NCI-H345 (cell line): ENCODE measurements around the gene COX6A1.
"Not testable (repeated sequence)": the region's sequence is repeated elsewhere in the genome, so short reads cannot be mapped to it uniquely, and the experiment has no call there.

Experiments used
- DNase-seq: peaks from one replicate; lab custom pipeline; 2025; lab: John Stamatoyannopoulos, UW

Gene COX6A1

DNA sequence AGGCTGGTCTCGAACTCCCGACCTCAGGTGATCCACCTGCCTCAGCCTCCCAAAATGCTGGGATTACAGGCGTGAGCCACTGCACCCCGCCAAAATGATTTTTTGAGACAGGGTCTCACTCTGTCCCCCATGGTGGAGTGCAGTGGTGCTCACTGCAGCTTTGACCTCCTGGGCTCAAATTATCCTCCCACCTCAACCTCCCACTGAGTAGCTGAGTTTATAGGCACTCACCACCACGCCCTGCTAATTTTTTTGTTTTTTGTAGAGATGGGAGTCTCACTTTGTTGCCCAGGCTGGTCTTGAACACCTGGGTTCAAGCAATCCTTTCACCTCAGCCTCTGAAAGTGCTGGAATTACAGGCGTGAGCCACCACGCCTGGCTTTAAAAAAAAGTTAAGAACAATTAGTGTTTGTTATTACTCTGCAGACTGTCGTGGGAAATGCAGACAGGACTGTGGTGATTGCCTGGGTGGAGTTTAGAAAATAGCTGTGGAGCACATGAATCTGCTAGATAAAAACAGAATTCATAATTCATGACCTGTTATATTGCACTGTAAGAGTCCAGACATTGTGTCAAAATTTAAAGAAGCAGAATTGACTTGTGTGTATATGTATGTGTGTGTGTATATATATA lies 9.2 kb upstream of the COX6A1 start:
- DNase-seq: no peak

DNA sequence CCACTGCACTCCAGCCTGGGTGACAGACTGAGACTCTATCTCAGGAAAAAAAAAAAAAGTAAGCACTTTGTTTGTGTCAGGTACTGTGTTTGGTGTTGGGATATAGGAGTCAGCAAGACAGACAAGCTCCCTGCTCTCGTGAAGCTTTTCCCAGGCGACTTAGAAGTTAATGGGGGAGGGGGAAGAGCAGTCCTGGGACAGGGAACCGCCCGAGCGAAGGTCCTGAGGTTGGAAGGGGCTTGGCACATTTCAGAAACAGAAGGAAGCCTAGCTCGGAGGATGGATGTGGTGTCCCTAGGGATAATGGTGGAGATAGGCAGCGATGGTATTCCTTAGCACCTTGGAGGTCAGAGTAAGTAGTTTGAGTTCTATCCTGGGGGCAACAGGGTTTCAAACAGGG lies 8.5 kb upstream of the COX6A1 start:
- no peak for DNase-seq

DNA sequence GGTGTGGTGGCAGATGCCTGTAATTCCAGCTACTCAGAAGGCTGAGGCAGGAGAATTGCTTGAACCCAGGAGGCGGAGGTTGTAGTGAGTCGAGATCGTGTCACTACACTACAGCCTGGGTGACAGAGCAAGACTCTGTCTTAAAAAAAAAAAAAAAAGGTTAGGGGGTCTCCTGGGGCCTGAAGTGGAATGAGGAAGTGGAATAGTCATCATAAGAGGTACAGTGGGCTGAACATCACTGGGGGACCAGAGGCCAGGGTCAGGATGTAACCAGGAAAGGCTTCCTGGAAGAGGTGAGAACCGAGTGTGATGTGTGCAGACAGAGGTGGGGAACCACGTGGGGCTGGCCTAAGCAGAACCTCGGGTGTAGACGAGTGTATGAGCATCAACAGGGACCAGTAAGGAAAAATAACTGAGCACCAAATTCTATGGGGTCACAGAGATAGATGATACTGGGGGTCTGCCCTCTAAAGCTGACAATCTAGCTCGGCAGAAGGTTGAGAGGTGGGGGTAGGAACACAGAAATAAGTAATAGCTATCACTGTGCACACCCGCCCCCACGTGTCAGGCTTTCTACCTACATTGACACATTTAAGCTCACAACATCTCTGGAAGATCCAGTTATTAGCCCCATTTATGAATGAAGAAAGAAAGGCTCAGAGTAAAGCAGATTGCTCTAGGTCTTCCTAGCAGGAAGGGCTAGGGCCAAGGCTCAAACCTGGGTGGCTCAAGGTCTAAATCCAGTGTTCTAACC lies 5.0 kb upstream of the COX6A1 start:
- no peak for DNase-seq

DNA sequence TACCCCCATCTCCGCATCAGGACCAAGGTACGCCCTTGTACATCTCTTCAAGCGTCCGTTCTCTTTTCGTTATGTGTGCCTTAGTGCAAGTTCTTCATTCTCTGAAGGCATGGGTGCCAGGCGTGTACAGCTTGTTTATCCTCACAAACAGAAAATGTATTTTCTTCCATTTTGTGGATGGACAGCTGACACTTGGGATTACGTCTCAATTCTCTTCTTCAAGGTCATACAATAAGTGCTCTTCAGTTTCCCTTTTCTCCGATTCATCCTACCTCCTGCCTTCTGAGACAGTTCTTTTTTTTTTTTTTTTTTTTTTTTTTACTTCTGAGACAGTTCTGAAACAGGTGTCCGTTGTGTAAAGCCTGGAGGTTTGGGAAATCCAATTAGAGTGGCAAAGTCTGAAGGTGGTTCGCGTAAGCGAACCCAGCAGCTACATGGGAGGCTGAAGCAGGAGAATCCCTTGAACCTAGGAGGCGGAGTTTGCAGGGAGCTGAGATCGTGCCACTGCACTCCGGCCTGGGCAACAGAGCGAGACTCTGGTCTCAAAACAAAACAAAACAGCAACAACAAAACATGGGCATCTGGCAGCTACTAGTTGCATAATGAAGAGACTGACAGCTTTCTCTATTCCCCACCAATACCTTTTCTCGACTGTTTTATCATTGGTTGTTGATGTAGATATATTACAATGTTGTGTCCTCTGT lies 734 bp downstream of the COX6A1 start:
- DNase-seq: no peak

DNA sequence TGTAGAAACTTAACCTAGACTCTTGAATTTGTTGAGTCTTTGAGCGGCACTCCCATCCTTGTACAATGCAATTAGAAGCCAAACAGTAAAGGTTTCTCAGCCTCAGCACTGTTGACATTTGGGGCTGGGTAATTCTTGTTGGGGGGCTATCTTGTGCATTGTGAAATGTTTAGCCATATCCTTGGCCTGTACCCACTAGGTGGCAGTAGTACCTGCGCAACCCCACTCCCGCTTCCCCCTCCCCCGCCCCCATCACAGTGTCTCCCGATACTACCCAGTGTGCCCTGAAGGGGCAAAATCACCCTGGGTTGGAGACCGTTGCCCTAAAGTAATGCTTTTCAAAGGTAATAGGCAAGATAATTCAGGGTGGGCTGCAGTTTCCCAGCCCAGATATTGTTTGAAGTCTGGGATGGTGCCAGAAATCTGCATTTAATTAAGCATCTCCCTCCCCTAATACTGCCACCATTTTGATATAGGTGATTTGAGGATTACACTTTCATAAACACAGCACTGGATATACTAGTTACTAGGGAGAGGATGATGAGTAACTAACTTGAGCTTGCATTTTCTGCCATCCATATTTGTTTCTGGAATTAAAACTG lies 1.8 kb downstream of the COX6A1 start:
- DNase-seq: peak; percentile 67

DNA sequence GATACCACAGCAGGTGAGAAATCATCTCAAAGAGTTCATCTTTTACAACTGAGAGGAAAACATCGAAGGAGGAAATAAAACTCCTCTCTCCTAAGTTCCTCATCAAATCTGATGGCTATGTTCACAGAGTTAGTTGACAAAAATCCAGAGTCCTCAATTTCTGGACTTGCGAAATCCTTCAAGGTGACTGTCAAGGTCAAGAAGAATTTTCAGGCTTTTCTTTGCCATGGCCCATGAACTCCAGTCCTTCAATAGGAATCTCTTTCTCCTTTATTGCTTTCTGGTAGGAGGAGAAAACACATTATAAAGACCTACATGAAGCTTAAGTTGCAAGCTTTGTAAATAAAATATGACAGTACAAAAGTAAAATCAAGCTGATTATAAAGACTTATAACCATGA lies 6.8 kb downstream of the COX6A1 start:
- no peak for DNase-seq

DNA sequence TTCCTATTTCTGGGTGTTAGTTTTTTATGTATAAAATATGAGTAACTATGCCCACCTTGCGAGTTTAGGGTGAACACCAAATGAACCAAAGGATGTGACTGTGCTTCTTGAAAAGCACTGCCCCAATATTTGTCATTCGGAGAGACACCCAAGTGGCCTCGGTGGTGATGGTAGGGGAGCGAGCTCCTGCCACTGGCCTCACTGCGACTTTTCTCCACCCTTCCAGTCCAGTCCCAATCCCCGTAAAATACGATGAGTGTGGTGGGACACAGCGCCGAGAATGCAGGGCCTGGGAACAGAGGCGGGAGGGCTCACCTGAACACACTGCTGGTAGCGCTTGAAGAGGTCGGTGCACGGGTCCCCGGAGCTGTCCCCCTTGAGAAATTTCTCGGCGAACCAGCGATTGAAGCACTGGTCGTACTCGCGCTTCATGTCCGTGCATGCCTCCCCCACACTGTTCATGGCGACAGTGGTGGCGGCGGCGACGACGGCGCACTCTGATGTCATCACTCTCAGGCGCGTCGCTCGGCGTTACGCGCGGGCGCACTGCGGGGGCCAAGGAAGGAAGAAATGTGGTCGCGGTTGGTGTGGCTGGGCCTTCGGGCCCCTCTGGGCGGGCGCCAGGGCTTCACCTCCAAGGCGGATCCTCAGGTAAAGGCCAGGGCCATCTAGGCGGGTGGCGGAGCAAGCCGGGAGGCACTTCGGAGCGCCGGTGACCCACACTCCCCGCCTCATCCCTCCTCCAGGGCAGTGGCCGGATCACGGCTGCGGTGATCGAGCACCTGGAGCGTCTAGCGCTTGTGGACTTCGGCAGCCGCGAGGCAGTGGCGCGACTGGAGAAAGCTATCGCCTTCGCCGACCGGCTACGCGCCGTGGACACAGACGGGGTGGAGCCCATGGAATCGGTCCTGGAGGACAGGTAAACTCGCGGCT lies 8.3 kb downstream of the COX6A1 start, which contains the start of the genes GATC and TRIAP1:
TSS of gene GATC (plus strand) at position 534 of the 933 bp plus-strand sequence. CDS start at position 571, 37 bp downstream.
TSS of gene TRIAP1 (minus strand) at position 474 of the 933 bp plus-strand sequence. CDS start at position 462, 12 bp downstream.
- DNase-seq: peak; percentile 82

DNA sequence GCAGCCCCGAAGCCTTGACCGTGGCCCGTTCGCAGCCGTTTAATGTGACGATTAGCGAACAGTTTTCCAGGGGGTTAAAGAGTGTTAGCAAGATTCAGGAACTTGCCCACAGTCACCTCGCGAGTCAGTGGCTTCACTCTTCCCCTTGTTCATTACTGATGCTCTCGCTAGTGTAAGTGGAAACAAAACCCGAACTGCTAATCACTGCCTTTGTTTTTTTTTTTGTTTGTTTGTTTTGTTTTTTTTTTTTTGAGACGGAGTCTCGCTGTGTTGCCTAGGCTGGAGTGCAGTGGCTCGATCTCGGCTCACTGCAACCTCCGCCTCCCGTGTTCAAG lies 8.9 kb downstream of the COX6A1 start:
- DNase-seq: not testable (repeated sequence)

DNA sequence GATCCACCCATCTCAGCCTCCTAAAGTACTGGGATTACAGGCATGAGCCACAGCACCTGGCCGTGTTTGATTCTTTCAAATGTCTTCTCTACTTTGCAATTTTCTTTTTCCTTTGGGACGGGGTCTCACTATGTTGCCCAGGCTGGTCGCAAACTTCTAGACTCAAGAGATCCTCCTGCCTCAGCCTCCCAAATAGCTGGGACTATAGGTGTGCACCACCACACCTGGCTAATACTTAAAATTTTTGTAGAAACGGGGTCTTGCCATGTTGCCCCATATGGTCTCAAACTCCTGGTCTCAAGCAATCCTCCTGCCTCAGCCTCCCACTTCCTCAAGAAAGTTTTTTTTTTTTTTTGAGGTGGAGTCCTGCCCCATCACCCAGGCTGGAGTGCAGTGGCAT lies 10.1 kb downstream of the COX6A1 start:
- no peak for DNase-seq

DNA sequence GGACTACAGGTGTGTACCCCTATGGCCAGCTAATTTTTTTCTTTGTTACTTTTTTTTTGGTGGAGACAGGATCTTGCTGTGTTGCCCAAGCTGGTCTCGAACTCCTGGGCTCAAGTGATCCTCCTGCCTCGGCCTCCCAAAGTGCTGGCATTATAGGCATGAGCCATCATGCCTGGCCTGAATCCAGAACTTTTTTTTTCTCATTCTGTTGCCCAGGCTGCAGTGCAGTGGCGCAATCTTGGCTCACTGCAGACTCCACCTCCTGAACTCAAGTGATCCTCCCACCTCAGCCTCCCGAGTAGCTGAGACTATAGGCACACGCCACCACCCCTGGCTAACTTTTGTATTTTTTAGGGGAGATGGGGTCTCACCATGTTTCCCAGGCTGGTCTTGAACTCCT lies 14.6 kb downstream of the COX6A1 start:
- DNase-seq: not testable (repeated sequence)

DNA sequence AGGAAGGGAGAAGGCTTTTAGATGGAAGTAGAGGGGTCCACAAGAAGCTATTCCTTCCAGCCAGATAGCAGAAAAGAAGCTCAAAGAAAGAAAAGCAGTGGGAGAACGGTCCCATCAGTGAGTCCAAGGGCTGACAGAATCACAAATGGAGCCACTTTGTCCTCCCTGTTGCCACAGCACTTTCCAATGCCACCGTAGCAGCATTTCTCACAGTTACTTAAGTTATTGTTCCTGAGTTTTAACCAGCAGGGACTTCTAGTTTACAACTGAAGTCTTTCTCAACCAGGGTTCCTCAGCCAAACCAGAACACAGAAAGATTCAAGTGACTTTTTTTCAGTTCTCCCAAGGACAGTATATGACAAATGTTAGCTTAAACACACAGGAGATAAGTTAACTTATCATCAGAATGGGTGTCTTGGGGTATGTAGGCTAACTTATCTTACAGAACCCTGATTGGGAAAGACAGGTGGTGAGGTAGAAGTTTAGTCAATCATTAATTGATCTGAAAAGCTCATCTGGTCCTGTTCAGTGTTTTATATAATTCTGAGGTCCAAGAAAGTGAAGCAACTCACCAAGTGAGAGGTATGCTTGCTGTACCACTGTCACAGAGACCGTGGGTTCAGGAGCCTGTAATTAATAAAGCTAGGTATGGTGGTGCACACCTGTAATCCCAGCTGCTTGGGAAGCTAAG lies 15.3 kb downstream of the COX6A1 start:
- no peak for DNase-seq

DNA sequence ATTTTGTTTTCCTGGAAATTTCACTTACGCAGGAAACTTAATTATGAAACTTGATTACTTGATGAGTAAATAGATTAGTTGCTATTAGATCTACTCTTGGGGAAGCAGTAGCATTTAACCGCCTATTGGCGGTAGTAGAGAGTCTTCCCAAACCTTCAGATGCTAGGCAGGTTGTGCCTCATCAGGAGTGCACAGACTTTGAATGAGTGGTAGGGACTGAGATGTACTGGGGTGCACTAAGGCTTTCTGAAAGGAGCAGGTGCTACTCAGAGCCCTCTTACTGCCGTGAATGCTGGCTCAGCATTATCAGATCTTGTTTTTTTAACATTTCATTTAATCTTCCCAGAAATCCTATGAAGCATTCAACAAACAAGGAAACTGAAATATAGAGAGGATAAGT lies 16.1 kb downstream of the COX6A1 start:
- no peak for DNase-seq

DNA sequence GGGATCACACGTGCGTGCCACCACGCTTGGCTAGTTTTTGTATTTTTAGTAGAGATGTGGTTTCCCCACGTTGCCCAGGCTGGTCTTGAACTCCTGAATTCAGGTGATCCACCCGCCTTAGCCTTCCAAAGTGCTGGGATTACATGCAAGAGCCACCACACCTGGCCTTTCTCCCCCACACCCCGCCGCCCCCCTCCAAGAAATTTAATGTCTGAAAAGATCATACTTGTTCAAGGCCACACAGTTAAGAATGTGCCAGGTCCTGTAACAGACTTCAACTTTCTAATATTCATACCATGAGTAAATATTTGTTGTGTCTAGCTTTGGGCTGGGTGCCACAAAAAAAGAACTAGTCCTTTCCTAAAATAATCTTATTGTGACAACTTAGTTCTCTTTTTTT lies 17.4 kb downstream of the COX6A1 start:
- no peak for DNase-seq

DNA sequence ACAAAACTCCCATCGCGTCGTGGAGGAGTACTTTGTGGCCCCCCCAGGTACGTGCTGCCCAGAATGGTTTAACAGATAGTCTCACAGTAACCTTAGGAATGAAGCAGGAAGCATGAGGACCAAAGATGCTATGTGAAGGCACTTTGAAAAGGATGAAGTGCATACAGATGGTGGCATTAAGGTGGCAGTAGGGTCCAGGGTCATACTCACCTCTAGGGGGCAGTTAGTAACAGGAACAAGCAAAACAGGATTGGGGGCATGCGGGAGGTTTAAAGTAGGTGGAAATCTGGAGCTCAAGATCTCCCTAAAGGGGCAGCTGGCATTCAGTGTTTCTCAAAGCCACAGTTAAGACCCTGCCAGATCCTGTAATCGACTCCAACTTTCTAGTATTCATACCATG lies 19.2 kb downstream of the COX6A1 start:
- DNase-seq: no peak

DNA sequence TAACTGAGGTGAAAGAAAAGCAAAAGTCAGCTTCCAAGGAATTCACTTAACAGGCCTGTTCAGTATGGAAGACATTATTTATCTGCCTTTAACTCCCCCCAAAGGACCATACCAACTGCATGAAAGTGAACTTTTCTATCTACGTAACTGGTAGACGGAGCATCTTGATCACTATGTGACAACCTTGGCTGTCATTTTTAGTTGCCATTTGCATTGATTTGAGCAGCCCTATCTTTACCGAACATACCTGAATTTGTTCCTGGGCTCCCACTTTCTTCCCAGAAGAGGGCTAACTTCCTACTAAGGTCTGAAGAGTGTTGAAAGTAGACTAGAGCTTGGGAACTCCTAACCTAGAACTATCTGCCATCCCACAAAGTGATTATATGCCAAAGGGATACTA lies 22.2 kb downstream of the COX6A1 start:
- no peak for DNase-seq

DNA sequence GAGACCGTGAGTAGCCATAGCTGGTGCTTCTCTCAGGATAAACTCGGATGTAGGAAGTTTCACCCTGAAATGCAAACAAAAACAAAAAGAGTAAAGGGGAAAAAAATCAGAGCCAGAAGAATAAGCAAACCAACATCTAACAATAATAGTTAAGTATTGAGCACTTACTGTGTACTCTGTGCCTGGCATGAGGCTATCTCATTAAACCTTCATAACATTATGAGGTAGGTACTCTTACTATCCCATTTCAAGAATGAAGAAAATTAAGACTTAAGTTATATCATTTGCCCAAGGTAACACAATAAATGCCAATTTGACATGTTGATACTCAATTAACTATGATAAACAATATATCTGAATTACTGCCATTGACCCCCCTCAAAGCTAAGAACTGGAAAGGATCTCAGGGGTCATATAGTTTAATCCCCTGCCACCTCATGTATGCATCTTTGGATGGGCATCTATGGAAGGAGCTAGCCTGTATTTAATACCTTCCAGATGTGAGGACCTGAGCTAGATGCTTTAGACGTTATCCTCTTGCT lies 24.3 kb downstream of the COX6A1 start:
- DNase-seq: no peak

DNA sequence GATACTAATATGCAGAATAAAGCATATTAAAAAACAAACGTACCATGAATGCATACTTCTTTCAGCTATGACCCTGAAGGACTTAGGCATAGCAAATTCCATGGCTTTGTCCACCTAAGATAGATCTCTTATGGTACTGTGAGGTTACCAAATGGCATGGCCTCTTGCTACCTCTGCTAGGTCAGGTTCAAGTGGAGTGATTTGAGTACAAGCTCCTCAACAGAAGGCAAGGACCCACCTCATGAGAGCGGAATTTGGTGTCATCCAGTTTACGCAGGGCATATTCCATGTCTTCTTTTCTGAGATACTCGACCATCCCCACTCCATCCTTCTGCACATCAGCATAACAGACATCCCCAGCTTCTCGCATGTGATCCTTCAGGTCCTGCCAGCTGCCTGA lies 25.8 kb downstream of the COX6A1 start:
- no peak for DNase-seq

DNA sequence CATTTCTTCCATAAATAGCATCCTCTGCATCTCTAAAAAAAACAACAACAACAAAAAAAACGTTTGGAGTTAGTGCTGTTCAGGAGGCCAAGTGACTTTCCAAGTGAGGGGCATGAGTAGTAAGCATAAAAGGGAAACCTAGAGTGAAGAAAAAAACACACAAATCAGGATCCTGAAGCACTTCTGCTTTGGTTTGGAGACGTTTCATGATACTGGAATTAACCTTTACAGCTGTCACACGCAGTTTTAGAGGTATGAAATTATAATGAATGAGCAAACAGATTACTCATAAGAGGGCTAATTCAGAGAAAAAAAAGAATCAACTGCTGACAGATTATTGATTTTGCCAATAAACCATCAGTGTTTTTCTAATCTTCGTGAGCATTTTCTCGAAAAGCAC lies 27.8 kb downstream of the COX6A1 start:
- DNase-seq: no peak

DNA sequence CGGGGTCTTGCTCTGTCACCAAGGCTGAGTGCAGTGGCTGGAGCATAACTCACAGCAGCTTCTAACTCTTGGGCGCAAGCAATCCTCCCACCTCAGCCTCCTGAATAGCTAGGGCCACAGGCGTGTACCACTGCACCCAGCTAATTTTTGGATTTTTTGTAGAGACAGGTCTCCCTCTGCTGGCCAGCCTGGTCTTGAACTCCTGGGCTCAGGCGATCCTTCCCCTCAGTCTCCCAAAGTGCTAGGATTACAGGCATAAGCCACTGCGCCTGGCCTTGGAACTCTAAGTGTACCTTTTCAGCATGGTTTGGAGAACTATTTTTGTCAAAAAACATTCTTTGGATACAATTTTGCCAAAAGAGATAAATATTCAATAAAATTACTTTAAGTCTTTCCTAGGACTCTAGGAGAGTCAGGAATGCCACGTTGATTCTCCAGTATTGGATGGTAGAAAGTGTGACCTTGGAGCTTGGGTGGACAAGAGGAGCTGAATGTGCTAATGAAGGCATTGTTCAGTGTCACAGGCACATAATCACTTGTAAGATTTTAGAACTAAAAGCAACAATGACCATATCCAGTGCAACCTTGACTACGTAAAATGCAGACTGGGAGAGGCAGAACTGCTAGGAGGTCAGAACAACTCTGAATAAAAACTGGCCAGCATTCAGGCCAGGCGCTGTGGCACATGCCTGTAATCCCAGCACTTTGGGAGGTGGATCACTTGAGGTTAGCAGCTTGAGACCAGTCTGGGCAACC lies 28.8 kb downstream of the COX6A1 start:
- DNase-seq: peak; percentile 22

DNA sequence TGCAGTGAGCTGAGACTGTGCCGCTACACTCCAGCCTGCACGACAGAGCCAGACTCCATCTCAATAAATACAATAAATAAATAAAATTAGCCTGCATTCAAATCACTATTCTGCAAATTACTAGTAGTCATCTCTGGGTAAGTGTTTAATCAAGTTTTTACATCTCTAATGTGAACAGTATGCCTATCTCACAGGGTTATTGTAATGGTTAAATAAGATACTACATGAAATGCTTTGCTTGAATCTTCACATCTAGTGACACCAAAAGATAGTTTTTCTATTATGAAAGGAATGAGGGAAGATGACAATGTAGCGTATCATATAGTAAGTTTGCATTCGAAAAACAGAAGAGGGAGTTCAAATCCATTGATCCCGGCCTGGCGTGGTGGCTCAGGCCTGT lies 29.5 kb downstream of the COX6A1 start:
- DNase-seq: no peak
